Neuronal stem cell (in vitro differentiated cells): ENCODE data around the gene KLF17.

ENCODE experiments used
- DNase-seq: peaks from one replicate; pipeline ENCODE4 v3.0.0-alpha.2; 2013; ENCODE audit warnings: low spot score
- H2AFZ ChIP-seq: one replicate; pipeline ENCODE4 v1.6.1; 2013; ENCODE audit warnings: mild to moderate bottlenecking, low read length, inconsistent platforms
- H2AK5ac ChIP-seq: 2 replicates; pipeline ENCODE4 v1.6.1; 2013; ENCODE audit warnings: low read depth, mild to moderate bottlenecking, inconsistent platforms, low read length, moderate library complexity, mixed read lengths
- H2BK120ac ChIP-seq: 2 replicates; pipeline ENCODE4 v1.6.1; 2013; ENCODE audit warnings: low read depth, mild to moderate bottlenecking, inconsistent platforms, low read length, moderate library complexity, mixed read lengths
- H2BK12ac ChIP-seq: one replicate; pipeline ENCODE4 v1.6.1; 2013; ENCODE audit warnings: low read length, inconsistent platforms
- H2BK15ac ChIP-seq: 2 replicates; pipeline ENCODE4 v1.6.1; 2013; ENCODE audit warnings: mild to moderate bottlenecking, low read length, inconsistent platforms, mixed read lengths
- H2BK5ac ChIP-seq: one replicate; pipeline ENCODE4 v1.6.1; 2013; ENCODE audit warnings: inconsistent platforms, mild to moderate bottlenecking, low read length, moderate library complexity
- H3K14ac ChIP-seq: one replicate; pipeline ENCODE4 v1.6.1; 2013; ENCODE audit warnings: low read length, inconsistent platforms
- H3K18ac ChIP-seq: 2 replicates; pipeline ENCODE4 v1.6.1; 2013; ENCODE audit warnings: low read length, inconsistent platforms
- H3K23ac ChIP-seq: 2 replicates; pipeline ENCODE4 v1.6.1; 2013; ENCODE audit warnings: low read depth, mild to moderate bottlenecking, mixed read lengths, low read length, inconsistent platforms; ENCODE audit not compliant: poor library complexity
- H3K27ac ChIP-seq: replicated peaks from 3 replicates; pipeline ENCODE4 v1.5.1; 2013; ENCODE audit warnings: low read length, inconsistent platforms
- H3K27me3 ChIP-seq, 3 experiments: 2 replicates each; pipeline ENCODE4 v1.6.1; 2013; ENCODE audit warnings: low read length in 3 of 3, mild to moderate bottlenecking in 2 of 3, inconsistent platforms in 1 of 3, low read depth in 1 of 3, mixed read lengths in 1 of 3, moderate library complexity in 1 of 3; ENCODE audit not compliant: control insufficient read depth in 3 of 3, insufficient read depth in 3 of 3
- H3K36me3 ChIP-seq, 2 donors: replicated peaks in 1 of 2; 2 replicates each; pipeline ENCODE4 v1.6.1; 2013; ENCODE audit warnings: low read length in 2 of 2; ENCODE audit not compliant: control insufficient read depth in 2 of 2, insufficient read depth in 2 of 2
- H3K4ac ChIP-seq: 2 replicates; pipeline ENCODE4 v1.6.1; 2013; ENCODE audit warnings: inconsistent platforms, mild to moderate bottlenecking, low read length, moderate library complexity
- H3K4me1 ChIP-seq, 2 donors: 1 replicate in 1 of 2; 2 replicates in 1 of 2; pipeline ENCODE4 v1.6.1; 2013; ENCODE audit warnings: low read length in 2 of 2, low read depth in 1 of 2; ENCODE audit not compliant: control insufficient read depth in 2 of 2, insufficient read depth in 1 of 2
- H3K4me2 ChIP-seq: one replicate; pipeline ENCODE4 v1.6.1; 2013; ENCODE audit warnings: mild to moderate bottlenecking, low read length, inconsistent platforms; ENCODE audit not compliant: insufficient read depth, poor library complexity, severe bottlenecking
- H3K4me3 ChIP-seq, 2 donors: 2 replicates each; pipeline ENCODE4 v1.5.1; 2013; ENCODE audit warnings: low read length in 2 of 2, mild to moderate bottlenecking in 2 of 2, inconsistent platforms in 1 of 2, moderate library complexity in 1 of 2
- H3K79me1 ChIP-seq: one replicate; pipeline ENCODE4 v1.6.1; 2013; ENCODE audit warnings: low read depth, mild to moderate bottlenecking, inconsistent platforms, low read length, moderate library complexity
- H3K9ac ChIP-seq: one replicate; pipeline ENCODE4 v1.6.1; 2013; ENCODE audit warnings: mild to moderate bottlenecking, low read depth, low read length, inconsistent platforms; ENCODE audit not compliant: poor library complexity
- H3K9me3 ChIP-seq, 2 donors: replicated peaks in 1 of 2; 2 replicates each; pipeline versions ENCODE3 to v1.6.1; 2013; ENCODE audit warnings: low read length in 2 of 2, mild to moderate bottlenecking in 2 of 2, inconsistent platforms in 1 of 2, low read depth in 1 of 2, mixed read lengths in 1 of 2, moderate library complexity in 1 of 2; ENCODE audit not compliant: control insufficient read depth in 2 of 2, insufficient read depth in 1 of 2
- H4K8ac ChIP-seq: one replicate; pipeline ENCODE4 v1.6.1; 2013; ENCODE audit warnings: low read depth, mild to moderate bottlenecking, inconsistent platforms, low read length, moderate library complexity
- H4K91ac ChIP-seq: one replicate; pipeline ENCODE4 v1.6.1; 2013; ENCODE audit warnings: low read length, low read depth, mild to moderate bottlenecking, inconsistent platforms; ENCODE audit not compliant: poor library complexity
- WGBS, 2 donors: extraction: QIAGEN DNeasy Blood & Tissue Kit; methylation state at CpG; one replicate each; pipeline ENCODE4 v1.1.7; 2013; ENCODE audit warnings: missing lambda C conversion rate in 2 of 2, mixed read lengths in 1 of 2; ENCODE audit not compliant: insufficient read length in 2 of 2, insufficient replicate concordance in 1 of 2; ENCODE audit errors: extremely low coverage in 2 of 2; 5-methylcytosine and 5-hydroxymethylcytosine counted together

Gene KLF17

DNA sequence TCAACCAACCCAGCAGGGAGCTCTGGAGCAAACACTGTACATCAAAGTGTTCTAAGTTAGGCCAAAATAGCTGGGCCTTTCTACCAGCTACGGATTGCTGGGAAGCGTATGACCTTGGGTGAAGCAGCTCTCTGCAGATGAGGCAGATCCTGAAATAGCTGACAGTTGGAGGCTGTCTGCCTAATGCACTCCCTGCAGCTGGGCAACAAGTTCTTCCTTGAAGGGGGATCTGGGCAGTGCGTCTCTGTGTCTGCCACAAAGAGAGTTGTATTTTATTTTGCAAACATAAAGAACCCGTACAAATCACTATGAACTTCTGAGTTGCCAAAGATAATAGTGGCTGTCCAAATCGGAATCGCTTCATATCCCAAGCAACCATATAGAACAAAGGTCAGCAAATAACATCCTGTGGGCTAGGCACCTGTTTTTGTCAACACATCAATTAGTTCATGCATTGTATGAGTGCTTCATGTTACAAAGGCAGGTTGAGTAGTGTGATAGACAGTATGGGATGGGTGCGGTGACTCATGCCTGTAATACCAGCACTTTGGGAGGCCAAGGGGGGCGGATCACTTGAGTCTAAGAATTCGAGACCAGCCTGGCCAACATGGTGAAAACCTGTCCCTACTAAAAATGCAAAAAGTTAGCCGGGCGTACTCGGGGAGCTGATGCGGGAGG, 29.1 kb upstream of the KLF17 start:
- H3K36me3 ChIP-seq: no peaks in the 10 kb centered on the region
- H2BK15ac ChIP-seq: no peak overlapping the region
- H3K4me3 ChIP-seq: no peak overlapping the region
- peaks cover 0 to 2% of the 10 kb centered on the region in 2 donors for H3K9me3 ChIP-seq
- no peak overlapping the region for H2BK12ac ChIP-seq
- H3K4ac ChIP-seq: no peak overlapping the region
- H3K14ac ChIP-seq: no peak overlapping the region
- H3K27me3 ChIP-seq: peaks cover 0 to 3% (median 0%) of the 10 kb centered on the region in 3 experiments
- peak overlapping the region; percentile 31 for H2AFZ ChIP-seq
- H3K4me2 ChIP-seq: no peak overlapping the region
- no peak overlapping the region for H3K18ac ChIP-seq
- no peak overlapping the region for H2BK5ac ChIP-seq
- no peak overlapping the region for H2AK5ac ChIP-seq
- no peak overlapping the region for H4K8ac ChIP-seq
- H2BK120ac ChIP-seq: no peak overlapping the region
- DNase-seq: no peak
- H3K27ac ChIP-seq: no peak overlapping the region
- H3K23ac ChIP-seq: no peak overlapping the region
- no peaks in the 10 kb centered on the region for H3K79me1 ChIP-seq
- WGBS, 2 donors: no CpG with 5 or more reads among the region's 13 CpGs
- H3K4me1 ChIP-seq: peaks cover 1 to 9% of the 10 kb centered on the region in 2 donors
- no peak overlapping the region for H4K91ac ChIP-seq
- peak overlapping the region; percentile 9 for H3K9ac ChIP-seq

DNA sequence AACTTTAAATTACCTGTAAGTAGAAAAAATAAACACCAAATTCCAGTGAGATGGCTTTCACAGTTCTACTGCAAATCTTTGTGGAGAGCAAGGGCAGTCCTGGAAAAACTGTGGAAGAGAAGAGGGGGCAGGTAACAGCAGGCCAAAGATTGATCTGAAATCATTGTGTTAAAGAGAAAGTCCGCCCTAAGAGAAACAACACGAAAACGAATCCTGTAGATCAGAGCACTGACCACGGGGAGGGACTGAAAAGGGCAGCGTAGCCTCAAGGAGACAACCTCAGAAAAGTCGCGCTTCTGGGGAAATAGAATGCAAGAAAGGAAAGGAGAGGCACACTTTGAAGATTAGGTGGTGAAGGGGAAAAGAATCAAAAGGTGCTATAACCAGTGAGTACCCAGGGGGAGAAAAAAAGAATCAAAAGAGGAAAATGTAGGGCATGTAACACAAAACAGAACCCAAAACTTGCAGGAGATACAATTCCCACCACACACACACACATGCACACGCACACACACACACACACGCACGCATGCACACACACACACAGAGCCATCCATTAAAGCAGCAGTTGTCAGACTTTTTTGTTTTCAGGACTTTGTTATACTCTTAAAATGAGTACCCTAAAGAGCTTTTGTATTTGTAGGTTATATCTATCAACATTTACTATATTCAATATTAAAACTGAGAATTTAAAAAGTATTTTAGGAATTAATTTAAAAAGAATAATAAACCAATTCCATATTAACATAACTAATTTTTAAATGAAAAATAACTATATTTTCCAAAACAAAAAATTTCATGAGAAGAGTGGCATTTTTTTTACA, 28.0 kb upstream of the KLF17 start:
- no peaks in the 10 kb centered on the region for H3K36me3 ChIP-seq

DNA sequence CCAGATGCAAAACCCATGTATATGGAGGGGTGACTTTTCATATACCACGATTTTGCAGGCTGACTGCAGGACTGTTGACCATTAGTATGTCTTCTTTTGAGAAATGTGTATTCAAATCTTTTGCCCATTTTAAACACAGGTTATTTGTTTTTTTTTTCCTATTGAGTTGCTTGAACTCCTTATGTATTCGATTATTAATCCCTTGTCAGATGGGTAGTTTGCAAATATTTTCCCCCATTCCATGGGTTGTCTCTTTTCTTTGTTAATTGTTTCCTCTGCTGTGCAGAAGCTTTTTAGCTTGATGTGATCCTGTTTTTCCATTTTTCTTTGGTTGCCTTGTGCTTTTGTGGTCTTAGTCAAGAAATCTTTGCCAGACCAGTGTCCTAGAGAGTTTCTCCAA, 24.6 kb upstream of the KLF17 start:
- Histone ChIP-seq H2BK12ac (no peak overlapping the region), H3K18ac (no peak overlapping the region), H4K8ac (no peak overlapping the region), H3K4me2 (no peak overlapping the region), H4K91ac (no peak overlapping the region), H2BK5ac (no peak overlapping the region), H3K4me1 (peaks cover 1 to 8% of the 10 kb centered on the region in 2 donors), H3K9ac (no peak overlapping the region), H3K4me3 (no peak overlapping the region), H2AFZ (no peak overlapping the region), H3K14ac (no peak overlapping the region), H2BK15ac (no peak overlapping the region), H3K23ac (no peak overlapping the region), H2BK120ac (no peak overlapping the region), H3K9me3 (peaks cover 0 to 7% of the 10 kb centered on the region in 2 donors), H2AK5ac (no peak overlapping the region), H3K4ac (no peak overlapping the region), H3K79me1 (no peaks in the 10 kb centered on the region), H3K27me3 (no peaks in the 10 kb centered on the region), H3K36me3 (no peaks in the 10 kb centered on the region), H3K27ac (no peak overlapping the region)
- no peak for DNase-seq
- no CpG with 5 or more reads among the region's 2 CpGs for WGBS, 2 donors

More for the DNA sequence above, 28.0 kb upstream of the KLF17 start:
- H4K8ac ChIP-seq: no peak overlapping the region
- H2BK15ac ChIP-seq: no peak overlapping the region
- H3K4ac ChIP-seq: no peak overlapping the region
- peaks cover 0 to 2% of the 10 kb centered on the region in 2 donors for H3K9me3 ChIP-seq
- no peak overlapping the region for H2BK12ac ChIP-seq
- H3K14ac ChIP-seq: no peak overlapping the region
- H3K4me2 ChIP-seq: no peak overlapping the region
- H3K9ac ChIP-seq: no peak overlapping the region
- no peak overlapping the region for H2AK5ac ChIP-seq
- WGBS, 2 donors: no CpG with 5 or more reads among the region's 10 CpGs
- no peak overlapping the region for H2BK120ac ChIP-seq
- no peak overlapping the region for H2BK5ac ChIP-seq
- H3K4me1 ChIP-seq: peaks cover 1 to 9% of the 10 kb centered on the region in 2 donors
- H2AFZ ChIP-seq: peak overlapping the region; percentile 7
- no peak overlapping the region for H3K27ac ChIP-seq
- no peak overlapping the region for H4K91ac ChIP-seq
- no peak overlapping the region for H3K4me3 ChIP-seq
- H3K79me1 ChIP-seq: no peaks in the 10 kb centered on the region
- peaks cover 0 to 3% (median 0%) of the 10 kb centered on the region in 3 experiments for H3K27me3 ChIP-seq
- no peak overlapping the region for H3K23ac ChIP-seq
- no peak overlapping the region for H3K18ac ChIP-seq
- DNase-seq: no peak

DNA sequence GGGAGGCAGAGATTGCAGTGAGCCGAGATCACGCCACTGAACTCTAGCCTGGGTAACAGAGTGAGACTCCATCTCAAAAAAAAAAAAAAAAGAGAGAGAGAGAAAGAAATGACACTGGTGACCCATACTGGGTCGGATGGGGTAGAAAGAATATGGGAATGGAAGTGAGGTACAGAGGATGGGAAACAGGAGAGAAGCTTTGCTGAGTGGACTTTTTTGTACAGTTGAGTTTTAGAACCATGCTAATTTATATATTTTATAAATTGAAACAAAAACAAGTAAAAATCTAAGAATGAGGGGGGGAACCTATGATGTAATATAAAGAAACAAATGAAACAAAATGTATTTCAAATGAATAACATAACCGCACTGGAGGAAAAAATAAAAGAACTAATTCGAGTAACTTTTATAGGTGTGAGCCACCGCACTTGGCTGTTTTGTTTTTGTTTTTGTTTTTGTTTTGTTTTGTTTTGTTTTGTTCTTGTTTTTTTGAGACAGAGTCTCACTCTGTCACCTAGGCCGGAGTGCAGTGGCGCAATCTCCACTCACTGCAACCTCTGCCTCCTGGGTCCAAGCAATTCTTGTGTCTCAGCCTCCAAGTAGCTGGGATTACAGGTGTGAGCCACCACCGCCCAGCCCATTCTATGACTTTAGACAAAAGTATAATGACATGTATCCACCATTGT, 18.3 kb upstream of the KLF17 start:
- no peak overlapping the region for H3K4ac ChIP-seq
- H2BK120ac ChIP-seq: no peak overlapping the region
- no peak overlapping the region for H3K18ac ChIP-seq
- H3K36me3 ChIP-seq: no peaks in the 10 kb centered on the region
- no peaks in the 10 kb centered on the region for H3K79me1 ChIP-seq
- no peak overlapping the region for H2BK5ac ChIP-seq
- no peak overlapping the region for H2BK15ac ChIP-seq
- no peak overlapping the region for H4K91ac ChIP-seq
- no peak overlapping the region for H2BK12ac ChIP-seq
- H3K27me3 ChIP-seq: peaks cover 0 to 4% (median 0%) of the 10 kb centered on the region in 3 experiments
- H3K4me2 ChIP-seq: no peak overlapping the region
- no peak overlapping the region for H3K23ac ChIP-seq
- H3K27ac ChIP-seq: no peak overlapping the region
- H3K4me1 ChIP-seq: no peaks in the 10 kb centered on the region
- no peak overlapping the region for H4K8ac ChIP-seq
- H3K9ac ChIP-seq: no peak overlapping the region
- no peak overlapping the region for H3K14ac ChIP-seq
- H3K9me3 ChIP-seq: peaks cover 0 to 5% of the 10 kb centered on the region in 2 donors
- no peak overlapping the region for H2AFZ ChIP-seq
- no peak overlapping the region for H3K4me3 ChIP-seq
- no peak overlapping the region for H2AK5ac ChIP-seq
- no peak for DNase-seq
- WGBS, 2 donors: no CpG with 5 or more reads among the region's 9 CpGs
